Gastroesophageal sphincter (tissue), 3 donors: ENCODE data around the gene GPR84.

Source experiments
- CTCF ChIP-seq, 4 experiments: fragments of 200-600 bp in 2 of 4; fragments of 450-650 bp in 2 of 4; sonication (generic) in 1 of 4; IDR thresholded peaks; one replicate each; pipeline ENCODE4 v1.5.1; 2017 to 2019; ENCODE audit warnings: antibody characterized with exemption in 4 of 4, mild to moderate bottlenecking in 2 of 4, moderate library complexity in 2 of 4
- EP300 ChIP-seq: sonication (generic); formaldehyde crosslinking; IDR thresholded peaks from one replicate; pipeline ENCODE4 v1.6.1; 2017; ENCODE audit warnings: antibody characterized with exemption, mild to moderate bottlenecking
- POLR2A ChIP-seq, 2 donors: fragments of 450-650 bp; IDR thresholded peaks; one replicate each; pipeline ENCODE4 v1.6.1; 2017; ENCODE audit warnings: antibody characterized with exemption in 2 of 2, mild to moderate bottlenecking in 2 of 2, moderate library complexity in 1 of 2

- no peak for TF ChIP-seq CTCF (IDR thresholded peaks at IDR 0.05)
- TF ChIP-seq EP300, result no peak
- TF ChIP-seq POLR2A (IDR thresholded peaks at IDR 0.05), result no peak
Measured at GRCh38 chr12:54349036-54349435, 15.2 kb downstream of the GPR84 start.
